H9 (cell line): ENCODE data around the gene VWF. TPM values are rescaled to one million over a fixed set of nuclear protein-coding genes. Genes with fewer than 3 reads are reported as not detected.

Experiments used
- DNase-seq: peaks from one replicate; pipeline ENCODE4 v3.0.0-alpha.2; 2017
- H2AFZ ChIP-seq: one replicate; pipeline ENCODE4 v1.6.1; 2013; ENCODE audit warnings: mild to moderate bottlenecking, low read length, control low read depth, moderate library complexity
- H2AK5ac ChIP-seq: 2 replicates; pipeline ENCODE4 v1.6.1; 2013; ENCODE audit warnings: low read length, control low read depth, mixed read lengths; ENCODE audit not compliant: insufficient read length
- H2BK120ac ChIP-seq: one replicate; pipeline ENCODE4 v1.6.1; 2013; ENCODE audit warnings: low read depth, mild to moderate bottlenecking, low read length, control low read depth, inconsistent platforms; ENCODE audit not compliant: poor library complexity, severe bottlenecking
- H2BK12ac ChIP-seq: 2 replicates; pipeline ENCODE4 v1.6.1; 2013; ENCODE audit warnings: low read length, control low read depth, mixed read lengths, low read depth; ENCODE audit not compliant: insufficient read length
- H2BK15ac ChIP-seq: 2 replicates; pipeline ENCODE4 v1.6.1; 2013; ENCODE audit warnings: low read depth, low read length, control low read depth
- H2BK20ac ChIP-seq: one replicate; pipeline ENCODE4 v1.6.1; 2013; ENCODE audit warnings: low read depth, mild to moderate bottlenecking, low read length, control low read depth, inconsistent platforms; ENCODE audit not compliant: poor library complexity, severe bottlenecking
- H2BK5ac ChIP-seq: 2 replicates; pipeline ENCODE4 v1.6.1; 2013; ENCODE audit warnings: low read length, control low read depth, mixed read lengths; ENCODE audit not compliant: insufficient read length
- H3K14ac ChIP-seq: 2 replicates; pipeline ENCODE4 v1.6.1; 2013; ENCODE audit warnings: low read length, control low read depth; ENCODE audit not compliant: insufficient read depth
- H3K18ac ChIP-seq: 2 replicates; pipeline ENCODE4 v1.6.1; 2013; ENCODE audit warnings: low read depth, mild to moderate bottlenecking, mixed read lengths, low read length, control low read depth; ENCODE audit not compliant: insufficient read length
- H3K23ac ChIP-seq: 2 replicates; pipeline ENCODE4 v1.6.1; 2013; ENCODE audit warnings: low read length, control low read depth, mixed read lengths, low read depth; ENCODE audit not compliant: insufficient read length
- H3K23me2 ChIP-seq: 2 replicates; pipeline ENCODE4 v1.6.1; 2013; ENCODE audit warnings: low read depth, mild to moderate bottlenecking, mixed read lengths, low read length, control low read depth; ENCODE audit not compliant: insufficient read length, poor library complexity, severe bottlenecking
- H3K27ac ChIP-seq: 2 replicates; pipeline ENCODE4 v1.5.1; 2013; ENCODE audit warnings: low read length, control low read depth, mixed read lengths, low read depth; ENCODE audit not compliant: insufficient read length
- H3K27me3 ChIP-seq: 2 replicates; pipeline ENCODE4 v1.6.1; 2013; ENCODE audit warnings: low read length, control low read depth, inconsistent platforms; ENCODE audit not compliant: insufficient read depth
- H3K4ac ChIP-seq: 2 replicates; pipeline ENCODE4 v1.6.1; 2013; ENCODE audit warnings: low read depth, mild to moderate bottlenecking, control low read depth, inconsistent platforms, low read length, moderate library complexity
- H3K4me1 ChIP-seq: 2 replicates; pipeline ENCODE4 v1.6.1; 2013; ENCODE audit warnings: low read length, control low read depth, inconsistent platforms; ENCODE audit not compliant: insufficient read depth
- H3K4me2 ChIP-seq: 2 replicates; pipeline ENCODE4 v1.6.1; 2013; ENCODE audit warnings: low read length, control low read depth, mixed read lengths; ENCODE audit not compliant: insufficient read length, insufficient read depth
- H3K56ac ChIP-seq: 2 replicates; pipeline ENCODE4 v1.6.1; 2013; ENCODE audit warnings: low read depth, mild to moderate bottlenecking, mixed read lengths, low read length, control low read depth; ENCODE audit not compliant: insufficient read length
- H3K79me1 ChIP-seq: 2 replicates; pipeline ENCODE4 v1.6.1; 2013; ENCODE audit warnings: low read depth, mild to moderate bottlenecking, moderate library complexity, low read length, control low read depth, inconsistent platforms; ENCODE audit not compliant: insufficient read depth, poor library complexity, severe bottlenecking
- H3K79me2 ChIP-seq: 2 replicates; pipeline ENCODE4 v1.6.1; 2013; ENCODE audit warnings: low read length, control low read depth, inconsistent platforms; ENCODE audit not compliant: insufficient read depth
- H3K9ac ChIP-seq: 2 replicates; pipeline ENCODE4 v1.6.1; 2013; ENCODE audit warnings: low read length, control low read depth, mixed read lengths; ENCODE audit not compliant: insufficient read length; ENCODE audit errors: extremely low read depth
- H3K9me3 ChIP-seq: one replicate; pipeline ENCODE4 v1.6.1; 2013; ENCODE audit warnings: low read depth, low read length, inconsistent platforms; ENCODE audit not compliant: control insufficient read depth
- H3T11ph ChIP-seq: one replicate; pipeline ENCODE4 v1.6.1; 2013; ENCODE audit warnings: mild to moderate bottlenecking, low read length, control low read depth, inconsistent platforms
- H4K20me1 ChIP-seq: one replicate; pipeline ENCODE4 v1.6.1; 2013; ENCODE audit not compliant: control insufficient read depth, insufficient read length, insufficient read depth
- H4K5ac ChIP-seq: 2 replicates; pipeline ENCODE4 v1.6.1; 2013; ENCODE audit warnings: low read depth, mild to moderate bottlenecking, mixed read lengths, low read length, control low read depth; ENCODE audit not compliant: insufficient read length
- H4K8ac ChIP-seq: replicated peaks from 2 replicates; pipeline ENCODE4 v1.6.1; 2013; ENCODE audit warnings: low read length, control low read depth, mixed read lengths, low read depth; ENCODE audit not compliant: insufficient read length
- H4K91ac ChIP-seq: 2 replicates; pipeline ENCODE4 v1.6.1; 2013; ENCODE audit warnings: low read depth, mild to moderate bottlenecking, moderate library complexity, mixed read lengths, low read length, control low read depth; ENCODE audit not compliant: insufficient read length
- H3K27ac Mint-ChIP-seq, 3 experiments: 2 replicates in 2 of 3; 3 replicates in 1 of 3; pipeline ENCODE4 v1.8.0; 2020 to 2021; ENCODE audit warnings: mixed read lengths in 3 of 3, mild to moderate bottlenecking in 1 of 3, moderate library complexity in 1 of 3
- H3K27me3 Mint-ChIP-seq: 2 replicates; pipeline ENCODE4 v1.8.0; 2021; ENCODE audit warnings: low read depth, mild to moderate bottlenecking, moderate library complexity, mixed read lengths
- H3K36me3 Mint-ChIP-seq, 3 experiments: 2 replicates in 2 of 3; 3 replicates in 1 of 3; pipeline ENCODE4 v1.8.0; 2020 to 2021; ENCODE audit warnings: low read depth in 3 of 3, mixed read lengths in 3 of 3; ENCODE audit not compliant: insufficient read depth in 1 of 3
- H3K4me1 Mint-ChIP-seq, 2 experiments: 2 replicates each; pipeline ENCODE4 v1.8.0; 2020; ENCODE audit warnings: mixed read lengths in 2 of 2
- H3K4me3 Mint-ChIP-seq, 2 experiments: 2 replicates in 1 of 2; 3 replicates in 1 of 2; pipeline ENCODE4 v1.8.0; 2020 to 2021; ENCODE audit warnings: mild to moderate bottlenecking in 2 of 2, mixed read lengths in 2 of 2, moderate library complexity in 1 of 2
- H3K9me3 Mint-ChIP-seq, 2 experiments: 2 replicates in 1 of 2; 3 replicates in 1 of 2; pipeline ENCODE4 v1.8.0; 2020; ENCODE audit warnings: mild to moderate bottlenecking in 2 of 2, mixed read lengths in 2 of 2, moderate library complexity in 1 of 2
- CTCF ChIP-seq: fragments of 200-600 bp; sonication (generic); conservative IDR thresholded peaks from 3 replicates; pipeline ENCODE4 v1.8.0; 2021; ENCODE audit warnings: antibody characterized with exemption, mild to moderate bottlenecking
- WGBS: extraction: QIAGEN DNeasy Blood & Tissue Kit; methylation state at CpG from one replicate; pipeline ENCODE4 v1.1.7; 2013; ENCODE audit warnings: missing lambda C conversion rate, low lambda C conversion rate, mixed read lengths; ENCODE audit not compliant: insufficient read length; ENCODE audit errors: extremely low coverage; 5-methylcytosine and 5-hydroxymethylcytosine counted together
- total RNA-seq: library from RNA; stranded (reverse); gene quantifications from 2 replicates; pipeline ENCODE4 v1.2.1, GENCODE V29; 2021

Gene VWF
- total RNA-seq, 1 experiment from 2014 or later: 0.17 TPM

- no peak overlapping the region for H2AFZ ChIP-seq
- H2BK20ac ChIP-seq: no peak overlapping the region
- no peak overlapping the region for H3K4me2 ChIP-seq
- no peaks in the 10 kb centered on the region for H4K20me1 ChIP-seq
- Mint-ChIP-seq H3K9me3 (no peaks in the 10 kb centered on the region), H3K27me3 (peaks cover 2% of the 10 kb centered on the region), H3K4me1 (peaks cover 2 to 10% of the 10 kb centered on the region in 2 experiments; a peak in 3 of 4 replicates), H3K4me3 (no peak overlapping the region), H3K27ac (no peak overlapping the region), H3K36me3 (no peaks in the 10 kb centered on the region)
- H2AK5ac ChIP-seq: no peak overlapping the region
- H3K27ac ChIP-seq: no peak overlapping the region
- H3T11ph ChIP-seq: no peak overlapping the region
- H3K27me3 ChIP-seq: no peaks in the 10 kb centered on the region
- no peaks in the 10 kb centered on the region for H3K9me3 ChIP-seq
- H4K91ac ChIP-seq: no peak overlapping the region
- no peak overlapping the region for H2BK120ac ChIP-seq
- no peak overlapping the region for H4K5ac ChIP-seq
- H4K8ac ChIP-seq: no peak overlapping the region
- no peaks in the 10 kb centered on the region for H3K79me1 ChIP-seq
- no peak overlapping the region for H2BK15ac ChIP-seq
- no peak overlapping the region for H2BK12ac ChIP-seq
- no CpG with 5 or more reads among the region's 5 CpGs for WGBS
- no peaks in the 10 kb centered on the region for H3K23me2 ChIP-seq
- no peak overlapping the region for H3K18ac ChIP-seq
- no peaks in the 10 kb centered on the region for H3K4me1 ChIP-seq
- H2BK5ac ChIP-seq: no peak overlapping the region
- TF ChIP-seq CTCF: no peak
- H3K79me2 ChIP-seq: no peaks in the 10 kb centered on the region
- H3K14ac ChIP-seq: no peak overlapping the region; the same call in 1 of the 2 replicates
- DNase-seq: peak; percentile 10
- H3K9ac ChIP-seq: no peak overlapping the region
- no peak overlapping the region for H3K56ac ChIP-seq
- H3K23ac ChIP-seq: no peak overlapping the region
- H3K4ac ChIP-seq: no peak overlapping the region
These were observed 214.9 kb downstream of the VWF start for GRCh38 chr12:5909560-5909959.
